HG02588 (cell line): ENCODE measurements around the gene ADAP1.
A peak's percentile ranks its signal among the peaks of the same experiment; 100 is the strongest.
"Not testable (repeated sequence)": the region's sequence is repeated elsewhere in the genome, so short reads cannot be mapped to it uniquely, and the experiment has no call there.

Source experiments
- ATAC-seq: cut with Tn5 transposase; IDR thresholded peaks from one replicate; pipeline ENCODE4 v1.9.1; 2021; ENCODE audit warnings: mild to moderate bottlenecking, moderate library complexity; ENCODE audit not compliant: unreplicated experiment

Gene ADAP1

DNA sequence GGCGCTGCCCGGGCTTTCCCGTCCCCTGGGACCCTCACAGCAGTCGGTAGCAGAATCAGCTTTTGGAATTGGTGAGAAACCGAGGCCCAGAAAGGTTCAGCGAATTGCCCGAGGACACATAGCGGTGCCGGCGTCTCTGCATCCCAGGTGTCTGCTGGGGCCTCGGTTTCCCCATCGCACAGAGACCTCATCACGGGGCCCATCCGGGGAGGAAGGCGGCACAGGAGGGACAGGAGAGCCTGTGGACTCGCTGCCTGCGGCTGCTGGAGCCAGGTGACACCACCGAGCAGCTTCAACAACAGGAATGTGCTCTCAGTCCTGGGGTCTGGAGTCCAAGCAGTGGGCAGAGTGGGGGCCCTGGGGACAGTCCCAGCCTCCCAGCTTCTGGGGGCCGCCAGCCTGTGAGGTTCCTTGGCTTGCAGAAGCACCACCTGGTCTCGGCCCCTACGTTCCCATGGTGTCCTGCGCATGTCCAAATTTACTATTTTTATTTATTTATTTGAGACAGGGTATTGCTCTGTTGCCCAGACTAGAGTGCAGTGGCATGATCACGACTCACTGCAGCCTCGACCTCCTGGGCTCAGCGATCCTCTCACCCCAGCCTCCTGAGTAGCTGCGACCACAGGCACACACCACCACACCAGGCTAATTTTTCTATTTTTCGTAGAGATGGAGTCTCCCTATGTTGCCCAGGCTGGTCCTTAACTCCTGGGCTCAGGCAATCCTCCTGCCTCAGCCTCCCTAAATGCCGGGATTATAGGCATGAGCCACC, 21.4 kb upstream of the ADAP1 start:
- ATAC-seq: no peak

DNA sequence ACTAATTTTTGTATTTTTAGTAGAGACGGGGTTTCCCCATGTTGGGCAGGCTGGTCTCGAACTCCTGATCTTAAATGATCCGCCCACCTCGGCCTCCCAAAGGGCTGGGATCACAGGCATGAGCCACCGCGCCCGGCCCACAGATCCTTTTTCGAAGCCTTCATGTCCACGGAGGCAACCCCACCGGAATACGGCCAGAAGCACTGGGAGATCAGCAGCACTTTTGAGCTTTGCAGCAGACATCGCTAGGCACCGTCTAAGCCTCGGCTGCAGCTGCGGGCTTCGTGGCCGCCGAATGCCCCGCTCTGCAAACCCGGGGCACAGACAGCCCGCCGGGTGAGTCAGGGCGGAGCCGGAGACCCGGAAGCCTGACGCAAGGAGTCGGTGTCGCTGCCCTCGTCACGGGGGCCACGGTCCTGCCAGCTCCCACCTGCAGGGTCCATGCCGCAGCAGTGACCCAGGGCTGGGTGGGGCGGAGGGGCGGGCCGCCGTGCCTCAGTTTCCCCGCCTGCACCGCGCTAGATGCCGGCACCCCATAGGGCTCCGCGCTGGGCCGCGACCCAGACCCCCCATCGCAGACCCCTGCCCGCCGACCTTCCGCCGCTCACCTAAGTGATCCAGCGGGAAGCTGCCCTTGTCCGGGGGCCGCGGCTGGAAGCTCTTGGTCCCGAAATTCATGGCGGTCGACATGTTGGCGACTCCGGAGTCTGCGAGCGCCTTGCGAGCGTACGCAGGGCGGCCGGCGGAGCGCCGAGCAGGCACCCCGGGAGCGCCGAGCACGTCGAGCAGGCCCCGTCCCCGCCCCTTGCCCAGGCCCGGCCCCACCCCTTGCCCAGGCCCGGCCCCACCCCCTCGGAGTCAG, 20.6 kb upstream of the ADAP1 start, which contains the start of gene COX19:
COX19 (minus strand) TSS at position 730 of the 862 bp plus-strand sequence; CDS start at position 690, 40 bp downstream.
- ATAC-seq: peak; percentile 67

DNA sequence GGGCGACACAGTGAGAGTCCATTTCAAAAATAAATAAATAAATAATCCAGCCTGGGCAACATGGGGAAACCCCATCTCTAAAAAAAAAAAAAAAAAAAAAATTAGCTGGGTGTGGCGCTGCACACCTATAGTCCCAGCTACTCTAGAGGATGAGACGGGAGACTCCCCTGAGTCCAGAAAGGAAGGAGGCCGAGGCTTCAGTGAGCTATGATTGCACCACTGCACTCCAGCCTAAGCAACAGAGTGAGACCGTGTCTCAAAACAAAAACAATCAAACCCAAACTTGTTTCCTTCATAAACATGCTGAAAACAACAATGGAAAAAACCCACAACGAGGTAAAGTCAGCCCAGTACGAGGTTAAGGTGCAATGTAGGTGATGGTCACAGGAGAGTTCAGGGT, 19.7 kb upstream of the ADAP1 start:
- no peak for ATAC-seq

DNA sequence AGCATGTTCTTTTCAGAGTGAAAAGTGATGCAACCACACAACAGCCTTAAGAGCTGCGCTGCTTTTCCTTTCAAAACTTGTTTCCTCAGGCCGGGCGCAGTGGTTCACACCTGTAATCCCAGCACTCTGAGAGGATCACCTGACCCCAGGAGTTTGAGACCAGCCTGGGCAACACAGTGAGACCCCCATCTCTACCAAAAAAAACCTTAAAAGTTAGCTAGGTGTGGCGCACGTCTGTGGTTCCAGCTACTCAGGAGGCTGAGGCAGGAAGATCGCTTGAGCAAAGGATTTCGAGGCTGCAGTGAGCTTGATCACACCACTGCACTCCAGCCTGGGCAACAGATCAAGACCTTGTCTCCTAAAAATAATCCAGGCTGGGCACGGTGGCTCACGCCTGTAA, 18.8 kb upstream of the ADAP1 start:
- no peak for ATAC-seq

DNA sequence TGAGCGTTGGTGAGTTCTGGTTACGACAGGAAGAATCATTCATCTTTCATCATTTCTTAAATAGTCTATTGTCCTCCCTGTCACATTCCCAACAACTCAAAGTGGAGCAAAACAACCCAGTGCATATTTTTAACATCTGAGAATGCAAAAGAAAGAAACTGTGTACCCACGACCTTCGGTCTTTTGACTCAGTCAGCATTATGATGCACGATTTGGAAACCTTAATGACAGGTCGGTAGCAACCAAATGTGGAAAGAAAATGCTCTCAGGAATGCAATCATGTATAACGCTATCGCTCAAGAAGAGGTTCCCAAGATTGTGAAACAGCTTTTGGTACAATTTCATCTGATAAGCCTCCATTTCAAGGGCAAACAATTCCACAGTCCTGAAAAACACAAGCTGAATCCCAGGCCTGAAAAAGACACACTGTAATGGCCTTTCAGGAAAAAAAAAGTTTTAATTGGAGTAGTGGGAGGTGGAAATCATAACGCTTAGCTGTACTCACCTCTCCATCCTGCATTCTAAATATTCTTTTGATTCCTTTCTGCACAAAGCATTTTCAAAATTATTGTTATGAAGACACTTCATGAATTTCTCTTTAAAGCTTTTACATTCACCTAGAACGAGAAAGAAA, 18.3 kb upstream of the ADAP1 start:
- ATAC-seq: no peak

DNA sequence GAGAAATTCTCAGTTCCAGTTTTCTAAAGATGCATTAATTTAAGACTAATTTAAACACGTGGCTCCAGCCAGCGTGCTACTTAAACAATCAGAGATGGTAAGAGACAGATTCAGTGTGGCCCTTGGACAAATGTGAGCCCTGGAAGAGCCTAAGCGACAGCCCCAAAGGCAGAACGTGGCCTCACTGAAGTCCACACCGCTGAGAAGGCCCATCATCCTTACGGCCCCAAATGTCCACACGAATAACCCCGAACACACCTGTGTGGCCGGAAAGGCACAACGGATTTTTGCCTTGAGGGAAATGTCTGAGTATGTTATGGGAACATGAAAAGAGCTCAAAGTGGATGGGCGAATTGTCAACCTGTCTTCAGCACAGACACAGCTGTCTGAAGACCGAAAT, 17.6 kb upstream of the ADAP1 start:
- no peak for ATAC-seq

DNA sequence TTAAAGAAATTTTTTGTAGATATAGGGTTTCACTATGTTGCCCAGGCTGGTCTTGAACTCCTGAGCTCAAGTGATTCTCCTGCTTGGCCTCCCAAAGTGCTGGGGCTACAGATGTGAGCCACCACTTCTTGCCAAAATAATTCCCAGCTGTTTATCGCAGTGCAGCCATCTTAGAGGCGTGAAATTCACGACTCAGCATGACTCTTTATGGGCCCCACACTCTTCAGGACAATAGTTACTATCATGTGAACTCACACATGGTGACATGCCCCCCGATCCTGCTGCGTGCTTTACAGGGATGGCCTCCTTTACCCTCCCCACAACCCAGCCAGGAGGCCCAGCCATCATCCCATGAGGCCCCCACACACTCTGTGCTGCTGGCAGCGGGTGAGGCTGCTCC, 16.3 kb upstream of the ADAP1 start:
- no peak for ATAC-seq

DNA sequence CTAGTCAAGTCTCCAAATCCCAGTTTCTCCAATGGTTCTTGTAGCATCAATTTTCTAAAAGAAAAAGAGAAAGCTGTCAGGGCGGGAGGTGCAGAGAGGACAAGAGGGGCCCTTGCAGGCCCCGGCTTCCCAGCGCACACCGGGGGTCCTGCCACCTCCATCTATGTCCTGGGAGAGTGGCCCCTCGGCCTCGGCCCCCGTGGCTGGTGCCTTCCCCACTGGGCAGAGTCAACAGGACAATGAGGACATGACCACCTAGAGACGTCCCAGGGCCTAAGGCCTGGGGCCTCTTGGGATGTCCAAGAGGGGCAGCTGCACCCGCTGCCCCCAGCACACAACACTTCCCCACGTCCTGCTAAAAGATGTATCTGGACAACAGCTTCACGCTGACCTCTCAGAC, 14.9 kb upstream of the ADAP1 start:
- ATAC-seq: no peak

DNA sequence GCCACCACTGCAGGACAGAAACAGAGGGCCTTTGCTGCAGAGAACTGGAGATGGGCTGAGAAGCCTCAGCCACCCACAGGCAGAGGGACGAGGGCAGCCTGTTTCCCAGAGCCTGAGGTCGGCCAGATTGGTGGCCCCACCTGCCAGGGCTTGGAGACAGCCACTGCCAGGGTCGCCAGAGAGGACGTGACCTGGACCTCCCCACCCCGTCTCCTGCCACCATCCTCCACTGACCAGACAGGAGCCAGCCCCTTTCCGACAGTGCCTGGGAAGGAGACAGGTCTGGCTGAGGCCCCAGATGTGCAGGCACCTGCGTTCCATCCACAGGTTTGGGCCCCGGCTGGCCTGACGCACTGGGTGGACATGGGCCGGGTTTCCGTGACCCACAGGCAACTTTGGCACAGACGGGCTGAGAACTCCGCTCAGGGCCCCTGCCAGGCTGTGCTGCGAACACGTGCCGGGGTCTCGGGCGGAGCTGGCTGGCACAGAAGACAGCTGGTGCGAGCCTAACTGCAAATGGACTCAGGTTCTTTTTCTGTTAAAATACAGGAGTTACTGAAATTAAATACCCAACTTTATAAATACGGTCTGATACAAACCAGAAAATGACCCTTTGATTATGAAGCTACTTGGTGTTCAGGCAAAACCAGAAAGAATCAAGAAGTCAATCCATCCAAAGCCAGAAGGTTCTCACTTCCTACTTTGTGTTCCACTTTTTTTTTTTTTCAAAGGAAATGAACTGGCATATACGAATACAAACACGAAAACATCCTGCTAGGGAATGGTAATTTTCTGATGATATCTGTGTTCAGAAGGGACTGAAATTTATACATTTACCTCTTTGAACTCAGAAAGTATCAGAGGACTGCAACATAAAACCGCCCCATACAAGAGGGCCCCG, 14.0 kb upstream of the ADAP1 start:
- ATAC-seq: no peak

DNA sequence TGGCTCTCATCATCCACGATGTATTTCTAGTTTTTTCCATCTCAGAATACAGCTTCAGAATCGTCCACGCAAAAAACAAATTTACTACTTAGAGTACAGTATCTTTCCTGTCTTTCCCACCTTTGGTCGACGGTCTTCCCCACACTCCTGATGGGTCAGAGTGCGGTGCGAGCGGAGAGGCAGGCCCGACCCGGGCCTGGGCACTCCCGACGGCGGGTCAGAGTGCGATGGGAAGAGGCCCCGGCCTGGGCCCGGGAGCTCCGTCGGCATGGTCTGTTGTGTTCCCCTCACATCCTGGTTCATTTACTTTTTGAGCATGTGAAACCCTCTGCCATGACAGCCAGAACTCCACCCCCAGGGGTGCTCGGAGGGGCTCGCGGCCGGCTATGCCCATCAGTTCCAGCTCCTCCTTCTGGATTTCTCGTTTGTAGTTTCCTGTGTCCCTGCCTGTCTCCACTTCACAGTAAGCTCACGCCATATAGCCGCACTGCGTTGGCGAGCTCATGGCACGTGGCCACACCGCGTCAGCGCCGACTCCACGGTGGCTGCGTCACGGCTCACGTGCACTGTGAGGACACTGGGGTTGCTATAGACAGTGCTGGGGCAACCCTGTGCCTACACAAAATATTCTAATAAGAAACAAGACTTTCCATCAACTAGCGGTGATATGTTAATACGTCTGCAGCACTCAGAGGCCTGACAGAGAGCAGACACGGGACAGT, 13.0 kb upstream of the ADAP1 start:
- ATAC-seq: no peak

DNA sequence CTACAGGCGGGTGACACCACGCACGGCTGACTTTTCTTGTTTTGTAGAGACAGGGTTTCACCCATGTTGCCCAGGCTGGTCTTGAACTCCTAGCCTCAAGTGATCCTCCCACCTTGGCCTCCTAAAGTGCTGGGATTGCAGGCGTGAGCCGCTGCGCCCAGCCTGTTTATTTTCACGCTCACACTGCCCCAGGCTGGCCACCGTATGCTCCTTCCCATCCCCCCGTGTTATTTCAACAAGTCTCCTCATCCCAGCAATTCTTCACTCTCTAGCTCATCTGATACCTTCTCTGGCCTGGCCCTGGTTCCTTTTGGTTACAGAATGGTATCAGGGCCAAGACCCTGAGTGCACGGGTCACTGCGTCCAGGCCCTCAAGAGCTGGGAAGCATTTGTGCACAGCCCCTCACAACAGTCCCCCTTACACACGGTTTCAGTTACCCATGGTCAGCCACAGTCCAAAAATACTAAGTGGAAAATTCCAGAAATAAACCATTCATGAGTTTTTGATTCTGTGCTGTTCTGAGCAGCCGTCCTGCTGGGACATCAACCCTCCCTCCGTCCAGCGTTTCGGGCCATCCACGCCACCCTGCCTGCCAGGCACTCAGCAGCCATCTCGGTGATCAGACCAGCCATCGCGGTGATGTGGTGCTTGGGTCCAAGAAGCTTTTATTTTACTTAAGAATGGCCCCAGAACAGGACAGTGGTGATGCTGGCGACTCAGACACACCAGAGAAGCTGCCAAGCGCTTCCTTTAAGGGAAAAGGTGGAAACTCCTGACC, 12.0 kb upstream of the ADAP1 start:
- ATAC-seq: no peak

DNA sequence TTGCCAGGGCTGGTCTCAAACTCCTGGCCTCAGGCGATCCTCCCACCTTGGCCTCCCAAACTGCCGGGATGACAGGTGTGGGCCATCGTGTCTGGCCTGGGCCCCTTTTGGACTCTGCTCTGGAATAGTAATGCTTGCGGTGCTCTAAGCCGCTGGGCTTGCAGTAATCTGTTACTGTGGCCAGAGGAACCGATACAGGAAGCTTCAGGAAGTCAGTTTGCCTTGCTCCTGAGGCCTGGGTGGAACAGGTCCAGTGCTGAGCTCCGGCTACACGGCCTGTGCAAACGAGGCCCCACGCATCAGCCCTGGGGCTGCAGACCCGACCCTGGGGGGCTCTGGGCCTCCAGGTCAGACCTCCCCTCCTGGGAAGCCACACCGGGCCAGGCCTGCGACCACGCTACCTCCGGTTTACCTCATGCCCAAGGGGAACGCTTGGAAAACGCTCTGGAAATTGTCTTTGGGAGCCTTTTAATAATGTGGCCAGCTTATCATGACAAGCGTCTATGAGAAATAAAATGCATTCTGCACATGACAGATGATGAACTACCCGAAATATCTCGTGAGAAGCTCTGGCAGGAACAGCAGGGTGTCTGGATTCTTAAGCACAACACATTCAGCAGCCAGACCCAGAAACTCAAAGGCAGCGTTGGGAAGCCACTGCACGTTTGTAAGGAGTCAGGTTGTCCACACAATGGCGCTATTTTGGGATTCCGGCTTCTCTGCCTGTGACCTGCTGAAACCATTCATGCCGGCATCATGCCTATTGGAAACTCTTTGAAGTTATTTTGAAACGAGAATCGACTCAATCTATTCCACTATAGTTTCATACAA, 10.1 kb upstream of the ADAP1 start:
- no peak for ATAC-seq

DNA sequence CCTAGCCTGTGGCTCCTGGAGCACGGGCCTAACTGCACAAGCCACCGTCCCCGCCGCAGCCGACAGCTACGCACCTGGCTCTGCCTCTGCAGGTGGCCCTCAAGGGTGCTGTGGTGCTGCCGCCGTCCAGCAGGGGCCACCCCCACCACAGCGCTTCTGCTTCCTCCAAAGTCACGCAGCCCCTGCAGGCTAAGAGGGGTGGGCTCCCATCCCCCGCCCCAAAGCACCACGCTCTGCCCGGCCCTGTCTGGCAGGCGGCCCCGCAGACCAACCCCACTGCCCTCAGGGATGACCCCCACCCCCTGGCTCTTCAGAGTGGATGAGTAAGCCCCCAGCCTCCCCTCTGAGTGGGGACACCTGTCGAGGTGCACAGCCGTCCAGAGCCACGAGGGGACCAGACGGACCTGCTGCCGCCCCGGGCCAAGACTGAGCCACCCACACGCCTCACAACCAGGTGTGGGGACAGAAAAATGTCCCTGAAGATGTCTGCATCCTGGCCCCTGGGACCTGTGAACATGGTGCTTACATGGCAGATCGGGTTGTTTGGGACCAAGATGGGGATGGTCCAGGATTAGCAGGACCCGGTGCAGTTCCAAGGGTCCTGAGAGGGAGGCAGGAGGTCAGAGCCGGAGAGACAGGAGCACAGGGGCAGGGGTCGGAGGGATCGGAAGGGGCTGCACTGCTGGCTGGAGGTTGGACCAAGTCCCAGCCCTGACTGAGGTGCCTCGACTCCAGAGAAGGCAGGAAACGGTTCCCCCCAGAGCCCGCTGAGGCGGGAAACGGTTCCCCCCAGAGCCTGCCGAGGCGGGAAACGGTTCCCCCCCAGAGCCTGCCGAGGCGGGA, 9.0 kb upstream of the ADAP1 start:
- ATAC-seq: no peak

DNA sequence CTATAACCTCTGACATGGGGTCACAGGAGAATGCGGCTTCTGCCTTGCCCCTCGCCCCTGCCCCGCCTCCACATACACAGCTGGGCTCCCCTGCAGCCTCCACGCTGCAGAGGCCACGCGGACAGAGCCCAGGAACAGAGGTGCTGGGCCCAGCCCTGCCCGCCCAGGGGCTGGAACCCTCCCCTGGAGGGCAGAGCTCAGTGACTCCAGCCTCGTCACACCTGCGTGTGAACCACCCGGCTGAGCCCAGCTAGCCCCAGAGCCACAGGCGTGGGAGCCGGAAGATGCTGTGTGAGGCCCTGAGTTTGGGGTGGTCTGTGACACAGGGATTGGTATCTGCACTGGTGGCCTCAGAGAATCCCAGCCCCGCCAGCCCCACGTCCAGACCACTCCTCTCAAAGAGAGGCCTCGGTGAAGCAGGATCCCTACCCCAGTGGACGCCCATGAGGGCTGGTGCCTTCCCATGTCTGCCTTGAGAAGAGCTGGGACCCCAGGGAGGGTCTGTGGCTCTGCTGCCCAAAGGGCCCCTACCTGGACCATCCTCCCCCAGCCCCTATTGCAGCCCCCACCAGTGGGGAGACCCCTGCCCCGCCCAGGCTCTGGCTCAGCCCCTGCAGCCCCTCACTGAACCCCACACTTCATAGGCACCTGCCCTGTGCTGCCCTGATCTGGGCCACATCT, 8.1 kb upstream of the ADAP1 start:
- ATAC-seq: no peak

DNA sequence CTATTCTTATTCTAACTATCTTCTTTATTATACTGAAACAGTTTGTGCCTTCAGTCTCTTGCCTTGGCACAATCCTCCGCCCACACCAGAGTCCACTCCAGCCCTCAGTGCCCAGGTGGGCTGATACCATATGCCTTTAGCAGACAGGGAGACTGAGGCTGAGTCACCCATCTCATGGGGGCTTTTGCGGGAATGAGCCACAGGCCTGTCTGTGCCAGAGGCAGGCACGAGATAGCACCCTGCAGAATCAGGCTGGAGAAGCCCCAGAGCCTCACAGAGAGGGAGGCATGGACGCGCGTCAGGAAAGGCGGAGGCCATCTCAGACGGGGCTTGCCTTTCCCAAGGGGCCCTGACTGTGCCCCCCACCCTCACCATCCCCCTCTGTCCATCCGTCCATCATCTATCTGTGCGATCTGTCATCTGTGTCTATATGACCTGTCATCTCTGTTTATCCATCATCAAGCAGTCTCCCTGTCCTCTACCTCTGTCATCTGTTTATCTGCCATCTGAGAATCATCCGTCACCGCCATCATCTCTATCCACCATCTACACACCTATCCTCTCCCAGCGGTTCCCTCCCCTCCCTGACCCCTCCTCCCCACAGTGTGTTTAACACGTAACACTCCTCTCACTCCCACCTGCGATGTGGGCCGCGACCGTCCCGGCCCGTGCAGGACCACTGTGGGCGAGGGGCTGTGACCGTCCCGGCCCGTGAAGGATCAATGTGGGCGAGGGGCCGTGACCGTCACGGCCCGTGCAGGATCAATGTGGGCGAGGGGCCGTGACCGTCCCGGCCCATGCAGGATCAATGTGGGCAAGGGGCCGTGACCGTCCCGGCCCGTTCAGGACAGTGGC, 7.3 kb upstream of the ADAP1 start:
- ATAC-seq: no peak

DNA sequence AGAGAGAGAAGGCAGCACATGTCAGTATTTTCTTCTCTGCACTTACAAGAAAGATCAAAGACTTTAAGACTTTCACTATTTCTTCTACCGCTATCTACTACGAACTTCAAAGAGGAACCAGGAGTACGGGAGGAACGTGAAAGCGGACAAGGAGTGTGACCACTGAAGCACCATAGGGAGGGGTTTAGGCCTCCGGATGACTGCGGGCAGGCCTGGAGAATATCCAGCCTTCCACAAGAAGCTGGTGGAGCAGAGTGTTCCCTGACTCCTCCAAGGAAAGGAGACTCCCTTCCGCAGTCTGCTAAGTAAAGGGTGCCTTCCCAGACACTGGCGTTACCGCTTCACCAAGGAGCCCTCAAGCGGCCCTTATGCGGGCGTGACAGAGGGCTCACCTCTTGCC, 6.5 kb upstream of the ADAP1 start:
- not testable (repeated sequence) for ATAC-seq
